Activated CD8-positive, alpha-beta T cell treated with anti-CD3 and anti-CD28 coated beads for 36 hours (primary cell): ENCODE results near the gene COL20A1. TPM values are rescaled to one million over a fixed set of nuclear protein-coding genes. Genes with fewer than 3 reads are reported as not detected.

Source experiments
- ATAC-seq: fragments of 200-7000 bp; cut with Tn5 transposase; one replicate; pipeline ENCODE4 v1.10.0; 2021; ENCODE audit warnings: mild to moderate bottlenecking, moderate library complexity
- CTCF ChIA-PET: fragments of 350-600 bp; sonication (Branson Sonifier 250); formaldehyde crosslinking; loops from one replicate; lab custom pipeline; 2021; ENCODE audit warnings: antibody characterized with exemption; lab: Charles Lee
- POLR2A ChIA-PET: fragments of 350-600 bp; sonication (Branson Sonifier 250); formaldehyde crosslinking; loops from one replicate; lab custom pipeline; 2021; ENCODE audit warnings: antibody characterized with exemption; lab: Charles Lee
- DNase-seq: peaks from one replicate; pipeline ENCODE4 v3.0.0-alpha.2; 2020
- H3K27ac Mint-ChIP-seq: one replicate; pipeline ENCODE4 v1.8.0; 2021; ENCODE audit warnings: mild to moderate bottlenecking, mixed read lengths
- H3K27me3 Mint-ChIP-seq: one replicate; pipeline ENCODE4 v1.8.0; 2021; ENCODE audit warnings: mixed read lengths
- H3K36me3 Mint-ChIP-seq: one replicate; pipeline ENCODE4 v1.8.0; 2021; ENCODE audit warnings: low read depth, mixed read lengths
- H3K4me1 Mint-ChIP-seq: one replicate; pipeline ENCODE4 v1.8.0; 2021; ENCODE audit warnings: low read depth, mixed read lengths
- H3K4me3 Mint-ChIP-seq: one replicate; pipeline ENCODE4 v1.8.0; 2021; ENCODE audit warnings: mild to moderate bottlenecking, moderate library complexity, mixed read lengths
- H3K9me3 Mint-ChIP-seq: one replicate; pipeline ENCODE4 v1.8.0; 2021; ENCODE audit warnings: mixed read lengths
- CTCF ChIP-seq: fragments of 200-600 bp; IDR thresholded peaks from one replicate; pipeline ENCODE4 v1.8.0; 2022; ENCODE audit warnings: antibody characterized with exemption, mild to moderate bottlenecking
- intact Hi-C: fragments of 100-400 bp; cut with micrococcal nuclease; formaldehyde crosslinking; loops from one replicate; pipeline ENCODE4 v1.10.0; 2022
- total RNA-seq, 2 experiments: library from RNA; stranded (reverse); gene quantifications; one replicate each; pipeline ENCODE4 v1.2.3, GENCODE V29; 2021

COL20A1 gene
- total RNA-seq, 2 experiments from 2014 or later: 0.04 TPM; not detected in 1

GRCh38 chr20:63371291-63371865, 78.4 kb downstream of the COL20A1 start:
- H3K27ac Mint-ChIP-seq: no peak overlapping the region
- ChIA-PET POLR2A (no interaction called here), CTCF (interaction anchor here (1.0 kb wide), 1 partner anchor 10 kb away, joined by 3 read pairs; no protein-coding TSS in a partner anchor)
- no peak for DNase-seq
- H3K27me3 Mint-ChIP-seq: peaks cover 3% of the 10 kb centered on the region
- no peak for ATAC-seq
- no peaks in the 10 kb centered on the region for H3K36me3 Mint-ChIP-seq
- H3K9me3 Mint-ChIP-seq: no peaks in the 10 kb centered on the region
- no peak overlapping the region for H3K4me3 Mint-ChIP-seq
- H3K4me1 Mint-ChIP-seq: no peaks in the 10 kb centered on the region
- TF ChIP-seq CTCF: no peak
- intact Hi-C loops: no loop called here

GRCh38 chr20:63372971-63373885, 80.2 kb downstream of the COL20A1 start:
- no peak overlapping the region for H3K27ac Mint-ChIP-seq
- CTCF ChIA-PET: interaction anchor here (1.0 kb wide), 1 partner anchor 9 kb away, joined by 4 read pairs; no protein-coding TSS in a partner anchor

GRCh38 chr20:63373996-63374395, 81.0 kb downstream of the COL20A1 start:
- ChIA-PET CTCF (interaction anchor here (1.0 kb wide), 1 partner anchor 8 kb away, joined by 4 read pairs; no protein-coding TSS in a partner anchor), POLR2A (no interaction called here)
- Mint-ChIP-seq H3K9me3 (no peaks in the 10 kb centered on the region), H3K27me3 (peaks cover 10% of the 10 kb centered on the region), H3K36me3 (no peaks in the 10 kb centered on the region), H3K4me3 (no peak overlapping the region), H3K27ac (no peak overlapping the region), H3K4me1 (no peaks in the 10 kb centered on the region)
- DNase-seq: no peak
- ATAC-seq: no peak
- no peak for TF ChIP-seq CTCF
- intact Hi-C loops: no loop called here

More at GRCh38 chr20:63372971-63373885, 80.2 kb downstream of the COL20A1 start:
- POLR2A ChIA-PET: no interaction called here
- intact Hi-C loops: no loop called here
- no peak for DNase-seq
- ATAC-seq: no peak
- H3K4me3 Mint-ChIP-seq: no peak overlapping the region
- H3K4me1 Mint-ChIP-seq: no peaks in the 10 kb centered on the region
- H3K9me3 Mint-ChIP-seq: no peaks in the 10 kb centered on the region
- H3K36me3 Mint-ChIP-seq: no peaks in the 10 kb centered on the region
- no peak for TF ChIP-seq CTCF
- H3K27me3 Mint-ChIP-seq: peaks cover 8% of the 10 kb centered on the region

GRCh38 chr20:63374504-63374903, 81.5 kb downstream of the COL20A1 start:
- Mint-ChIP-seq H3K4me3 (no peak overlapping the region), H3K4me1 (no peaks in the 10 kb centered on the region), H3K27me3 (peaks cover 12% of the 10 kb centered on the region), H3K27ac (no peak overlapping the region), H3K9me3 (no peaks in the 10 kb centered on the region), H3K36me3 (no peaks in the 10 kb centered on the region)
- POLR2A ChIA-PET: no interaction called here
- no peak for ATAC-seq
- no peak for DNase-seq
- intact Hi-C loops: no loop called here
- CTCF ChIA-PET: no interaction called here
- TF ChIP-seq CTCF: no peak

- Mint-ChIP-seq H3K9me3 (no peaks in the 10 kb centered on the region), H3K27me3 (peaks cover 12% of the 10 kb centered on the region), H3K4me1 (no peaks in the 10 kb centered on the region), H3K27ac (no peak overlapping the region), H3K4me3 (no peak overlapping the region), H3K36me3 (no peaks in the 10 kb centered on the region)
- TF ChIP-seq CTCF: no peak
- DNase-seq (no peak), ATAC-seq (no peak)
- ChIA-PET POLR2A (no interaction called here), CTCF (no interaction called here)
- intact Hi-C loops: no loop called here
Observed at GRCh38 chr20:63375438-63375837, 82.5 kb downstream of the COL20A1 start.
